Mesendoderm (in vitro differentiated cells): ENCODE measurements around the gene ZNF212.

Source experiments
- DNase-seq: peaks from one replicate; pipeline ENCODE4 v3.0.0; 2013
- H2AK5ac ChIP-seq: 2 replicates; pipeline ENCODE4 v1.6.1; 2013; ENCODE audit warnings: low read length, inconsistent platforms
- H2BK120ac ChIP-seq: 2 replicates; pipeline ENCODE4 v1.6.1; 2013; ENCODE audit warnings: low read depth, mild to moderate bottlenecking, low read length, moderate library complexity, mixed read lengths
- H2BK15ac ChIP-seq: replicated peaks from 2 replicates; pipeline ENCODE4 v1.6.1; 2013; ENCODE audit warnings: low read depth, mild to moderate bottlenecking, moderate library complexity
- H2BK5ac ChIP-seq: 2 replicates; pipeline ENCODE4 v1.6.1; 2013; ENCODE audit warnings: low read length, inconsistent platforms
- H3K18ac ChIP-seq: 2 replicates; pipeline ENCODE4 v1.6.1; 2013; ENCODE audit warnings: mild to moderate bottlenecking, low read length, mixed read lengths
- H3K23ac ChIP-seq: one replicate; pipeline ENCODE4 v1.6.1; 2013; ENCODE audit warnings: low read length
- H3K27ac ChIP-seq: 2 replicates; pipeline ENCODE4 v1.5.1; 2013; ENCODE audit warnings: low read depth, mild to moderate bottlenecking, inconsistent platforms, low read length, moderate library complexity
- H3K27me3 ChIP-seq: 2 replicates; pipeline ENCODE4 v1.6.1; 2013; ENCODE audit warnings: low read length, control low read depth, mild to moderate bottlenecking, inconsistent platforms; ENCODE audit not compliant: insufficient read depth, poor library complexity
- H3K36me3 ChIP-seq: 2 replicates; pipeline ENCODE4 v1.6.1; 2013; ENCODE audit warnings: low read length, inconsistent platforms; ENCODE audit not compliant: control insufficient read depth, insufficient read depth
- H3K4ac ChIP-seq: one replicate; pipeline ENCODE4 v1.6.1; 2013; ENCODE audit warnings: low read depth, mild to moderate bottlenecking, low read length, moderate library complexity
- H3K4me1 ChIP-seq: 2 replicates; pipeline ENCODE4 v1.6.1; 2013; ENCODE audit warnings: low read depth, low read length, inconsistent platforms; ENCODE audit not compliant: control insufficient read depth
- H3K4me2 ChIP-seq: 2 replicates; pipeline ENCODE4 v1.6.1; 2013; ENCODE audit warnings: low read length
- H3K4me3 ChIP-seq: 2 replicates; pipeline ENCODE4 v1.5.1; 2013; ENCODE audit warnings: mild to moderate bottlenecking, low read length
- H3K56ac ChIP-seq: one replicate; pipeline ENCODE4 v1.6.1; 2013; ENCODE audit warnings: low read length
- H3K79me1 ChIP-seq: 2 replicates; pipeline ENCODE4 v1.6.1; 2013; ENCODE audit warnings: low read length, inconsistent platforms
- H3K79me2 ChIP-seq: 2 replicates; pipeline ENCODE4 v1.6.1; 2013; ENCODE audit warnings: mild to moderate bottlenecking, low read length; ENCODE audit not compliant: control insufficient read depth, insufficient read depth
- H3K9ac ChIP-seq: 2 replicates; pipeline ENCODE4 v1.6.1; 2013; ENCODE audit warnings: low read length, inconsistent platforms
- H4K5ac ChIP-seq: one replicate; pipeline ENCODE4 v1.6.1; 2013; ENCODE audit warnings: low read length
- H4K8ac ChIP-seq: one replicate; pipeline ENCODE4 v1.6.1; 2013; ENCODE audit warnings: low read depth, mild to moderate bottlenecking, control low read depth, low read length, moderate library complexity
- WGBS: extraction: QIAGEN DNeasy Blood & Tissue Kit; methylation state at CpG from one replicate; pipeline ENCODE4 v1.1.7; 2013; ENCODE audit warnings: low lambda C conversion rate, missing lambda C conversion rate; ENCODE audit not compliant: insufficient coverage; ENCODE audit errors: extremely low coverage; 5-methylcytosine and 5-hydroxymethylcytosine counted together

Gene ZNF212

GRCh38 chr7:149196705-149197171 lies 42.7 kb upstream of the ZNF212 start:
- Histone ChIP-seq H2BK120ac (no peak overlapping the region), H3K79me2 (peaks cover 22% of the 10 kb centered on the region), H3K4ac (no peak overlapping the region), H3K23ac (no peak overlapping the region), H3K27me3 (no peaks in the 10 kb centered on the region), H4K5ac (no peak overlapping the region), H3K4me3 (peak overlapping the region; percentile 95), H3K56ac (peak overlapping the region; percentile 99), H3K4me2 (peak overlapping the region; percentile 19), H3K79me1 (peaks cover 18% of the 10 kb centered on the region), H3K9ac (peak overlapping the region; percentile 94), H3K36me3 (peaks cover 14% of the 10 kb centered on the region), H2AK5ac (no peak overlapping the region), H3K18ac (no peak overlapping the region), H3K27ac (no peak overlapping the region), H3K4me1 (no peaks in the 10 kb centered on the region), H2BK15ac (no peak overlapping the region), H2BK5ac (no peak overlapping the region), H4K8ac (no peak overlapping the region)
- WGBS, result no CpG with 5 or more reads among the region's 7 CpGs
- peak; percentile 49 for DNase-seq

DNA sequence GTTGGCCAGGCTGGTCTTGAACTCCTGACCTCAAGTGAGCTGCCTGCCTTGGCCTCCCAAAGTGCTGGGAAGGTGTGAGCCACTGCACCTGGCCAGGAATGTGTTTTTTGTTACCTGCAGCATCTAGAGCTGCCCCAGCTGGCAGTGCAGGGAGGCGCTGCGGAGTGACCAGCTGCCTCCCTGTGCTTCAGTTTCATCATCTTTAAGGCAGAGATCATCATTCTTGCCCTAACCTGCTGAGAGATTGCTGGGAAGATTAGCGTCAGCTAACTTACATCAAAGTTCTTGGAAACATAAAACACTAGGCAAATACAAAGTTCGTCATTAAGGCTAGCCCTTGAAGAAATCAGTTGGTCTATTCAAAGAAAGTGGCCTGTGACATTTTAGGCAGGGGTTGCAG lies 41.8 kb upstream of the ZNF212 start:
- Histone ChIP-seq H2BK5ac (no peak overlapping the region), H3K27ac (no peak overlapping the region), H3K4me1 (no peaks in the 10 kb centered on the region), H2BK15ac (no peak overlapping the region), H3K56ac (no peak overlapping the region), H3K23ac (no peak overlapping the region), H2AK5ac (no peak overlapping the region), H3K9ac (no peak overlapping the region), H3K4me2 (no peak overlapping the region), H3K27me3 (no peaks in the 10 kb centered on the region), H4K5ac (no peak overlapping the region), H2BK120ac (no peak overlapping the region), H3K36me3 (peaks cover 14% of the 10 kb centered on the region), H4K8ac (no peak overlapping the region), H3K4ac (no peak overlapping the region), H3K79me2 (peaks cover 23% of the 10 kb centered on the region), H3K18ac (no peak overlapping the region), H3K4me3 (no peak overlapping the region), H3K79me1 (peaks cover 20% of the 10 kb centered on the region)
- no peak for DNase-seq
- no CpG with 5 or more reads among the region's 4 CpGs for WGBS

DNA sequence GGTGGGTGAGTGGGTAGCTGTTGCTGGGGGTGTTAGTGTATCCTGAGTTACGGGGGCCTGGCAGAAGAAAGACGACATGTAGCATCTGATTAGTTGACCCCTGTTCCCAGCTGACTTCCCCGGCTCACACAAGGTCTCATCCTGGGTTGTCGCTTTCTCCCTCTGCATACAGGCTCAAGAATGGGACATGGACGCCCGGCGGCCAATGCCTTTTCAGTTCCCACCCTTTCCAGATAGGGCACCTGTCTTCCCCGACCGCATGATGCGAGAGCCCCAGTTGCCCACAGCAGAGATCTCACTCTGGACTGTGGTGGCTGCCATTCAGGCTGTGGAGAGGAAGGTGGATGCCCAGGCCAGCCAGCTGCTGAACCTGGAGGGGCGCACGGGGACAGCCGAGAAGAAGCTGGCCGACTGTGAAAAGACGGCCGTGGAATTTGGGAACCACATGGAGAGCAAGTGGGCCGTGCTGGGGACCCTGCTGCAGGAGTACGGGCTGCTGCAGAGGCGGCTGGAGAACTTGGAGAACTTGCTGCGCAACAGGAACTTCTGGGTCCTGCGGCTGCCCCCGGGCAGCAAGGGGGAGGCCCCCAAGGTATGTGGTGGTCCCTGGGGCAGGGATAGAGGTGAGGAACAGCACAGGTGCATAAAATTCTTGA lies 41.2 kb upstream of the ZNF212 start:
- H3K4me2 ChIP-seq, result no peak overlapping the region
- H3K9ac ChIP-seq, result no peak overlapping the region
- H4K8ac ChIP-seq, result no peak overlapping the region
- no peak overlapping the region for H3K23ac ChIP-seq
- no peaks in the 10 kb centered on the region for H3K27me3 ChIP-seq
- H3K36me3 ChIP-seq, result peaks cover 18% of the 10 kb centered on the region
- H3K79me2 ChIP-seq, result peaks cover 27% of the 10 kb centered on the region
- H3K79me1 ChIP-seq, result peaks cover 24% of the 10 kb centered on the region
- no peak overlapping the region for H3K4ac ChIP-seq
- H2BK5ac ChIP-seq, result no peak overlapping the region
- no peak overlapping the region for H4K5ac ChIP-seq
- H3K18ac ChIP-seq, result no peak overlapping the region
- no peak overlapping the region for H3K56ac ChIP-seq
- no peak for DNase-seq
- no peak overlapping the region for H2BK120ac ChIP-seq
- no peak overlapping the region for H2AK5ac ChIP-seq
- WGBS, result no CpG with 5 or more reads among the region's 22 CpGs
- H3K4me1 ChIP-seq, result no peaks in the 10 kb centered on the region
- no peak overlapping the region for H2BK15ac ChIP-seq
- peak overlapping the region; percentile 32 for H3K27ac ChIP-seq
- no peak overlapping the region for H3K4me3 ChIP-seq

- Histone ChIP-seq H2BK120ac (no peak overlapping the region), H3K36me3 (peaks cover 18% of the 10 kb centered on the region), H2BK15ac (no peak overlapping the region), H3K4me2 (no peak overlapping the region), H2BK5ac (no peak overlapping the region), H3K56ac (no peak overlapping the region), H2AK5ac (no peak overlapping the region), H4K5ac (no peak overlapping the region), H3K79me2 (peaks cover 27% of the 10 kb centered on the region), H3K23ac (no peak overlapping the region), H3K4ac (no peak overlapping the region), H3K79me1 (peaks cover 29% of the 10 kb centered on the region), H3K4me1 (no peaks in the 10 kb centered on the region), H3K4me3 (no peak overlapping the region), H3K27me3 (no peaks in the 10 kb centered on the region), H3K18ac (no peak overlapping the region), H3K27ac (no peak overlapping the region), H4K8ac (no peak overlapping the region), H3K9ac (no peak overlapping the region)
- WGBS, result no CpG with 5 or more reads among the region's 6 CpGs
- no peak for DNase-seq
Measured at GRCh38 chr7:149199234-149199995, 40.0 kb upstream of the ZNF212 start.

DNA sequence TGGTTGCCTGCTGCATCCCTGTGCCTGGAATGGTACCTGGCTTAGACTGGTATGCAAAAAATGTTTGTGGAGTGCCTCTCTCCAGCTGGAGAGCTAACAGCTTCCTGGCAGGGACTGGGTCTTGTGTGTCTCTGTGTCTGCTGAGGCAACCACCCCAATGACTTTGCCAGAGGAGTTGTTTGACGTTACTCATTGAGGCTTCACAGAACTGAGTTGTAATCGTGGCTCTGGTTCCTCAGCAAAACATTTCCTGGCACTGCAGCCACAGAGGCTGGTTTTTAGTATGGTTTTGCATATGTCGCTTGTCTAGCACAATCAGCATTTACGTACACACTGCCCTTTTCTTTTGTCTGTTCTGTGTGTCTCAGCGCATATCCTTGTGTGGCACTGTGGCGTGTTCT lies 36.6 kb upstream of the ZNF212 start:
- Histone ChIP-seq H2AK5ac (no peak overlapping the region), H4K8ac (no peak overlapping the region), H3K27me3 (no peaks in the 10 kb centered on the region), H2BK120ac (no peak overlapping the region), H2BK15ac (no peak overlapping the region), H3K36me3 (peaks cover 21% of the 10 kb centered on the region), H3K27ac (no peak overlapping the region), H3K4me2 (no peak overlapping the region), H4K5ac (no peak overlapping the region), H3K79me1 (peaks cover 24% of the 10 kb centered on the region), H2BK5ac (no peak overlapping the region), H3K4me1 (no peaks in the 10 kb centered on the region), H3K79me2 (peaks cover 10% of the 10 kb centered on the region), H3K9ac (no peak overlapping the region), H3K4ac (no peak overlapping the region), H3K23ac (peak overlapping the region; percentile 45), H3K18ac (no peak overlapping the region), H3K56ac (no peak overlapping the region), H3K4me3 (no peak overlapping the region)
- WGBS, result no CpG with 5 or more reads among the region's 6 CpGs
- DNase-seq, result peak; percentile 51
